ENCODE results near the gene NACA. TPM values are rescaled to one million over a fixed set of nuclear protein-coding genes. Genes with fewer than 3 reads are reported as not detected.

NACA gene
- total RNA-seq, 3 donors from 2014 or later, result 1,363 to 1,488 (median 1,386) TPM

- DNase-seq (ENCODE audit: low spot score in 2 of 2), result no peak
- H3K27ac ChIP-seq, result no peak overlapping the region
- H3K36me3 ChIP-seq, result peaks cover 4% of the 10 kb centered on the region
- intact Hi-C loops (cut with DNase I; ENCODE audit: low total_unique reads), result no loop called here
- TF ChIP-seq CTCF (IDR thresholded peaks at IDR 0.05) (no peak), POLR2A (IDR thresholded peaks at IDR 0.05) (no peak), POLR2AphosphoS5 (IDR thresholded peaks at IDR 0.05) (no peak)
- H3K9me3 ChIP-seq, result no peaks in the 10 kb centered on the region
- H3K27me3 ChIP-seq, result no peaks in the 10 kb centered on the region
- H3K4me3 ChIP-seq, result no peak overlapping the region
- no peaks in the 10 kb centered on the region for H3K4me1 ChIP-seq
Measured at GRCh38 chr12:56668197-56668457, 57.0 kb downstream of the NACA start.

Other genes with a start within 250 kb of the NACA start
- 1 to 10 TPM in 2 of 3 donors, under 1 TPM in 1; 0.16 to 5.1 (median 4.6) TPM for gene GLS2, start 237.1 kb downstream of the NACA start, total RNA-seq
- gene RBMS2, start 203.5 kb downstream of the NACA start, total RNA-seq, result 10 to 100 TPM; 22.9 to 27.5 (median 27.2) TPM
- gene BAZ2A, start 95.0 kb downstream of the NACA start, total RNA-seq, result 100 to 1,000 TPM in 1 of 3 donors, 10 to 100 TPM in 2; 80.2 to 104 (median 81.0) TPM
- 100 to 1,000 TPM; 310 to 369 (median 328) TPM for gene ATP5F1B, start 79.3 kb downstream of the NACA start, total RNA-seq
- 100 to 1,000 TPM in 2 of 3 donors, 10 to 100 TPM in 1; 85.0 to 134 (median 111) TPM for gene PTGES3, start 37.0 kb downstream of the NACA start, total RNA-seq
- gene PRIM1, start 27.0 kb upstream of the NACA start, total RNA-seq, result 10 to 100 TPM in 1 of 3 donors, 1 to 10 TPM in 2; 7.9 to 13.0 (median 8.3) TPM
- gene HSD17B6, start 38.0 kb upstream of the NACA start, total RNA-seq, result 1 to 10 TPM in 1 of 3 donors, under 1 TPM in 2; 0.16 to 3.8 (median 0.98) TPM
- gene SDR9C7, start 209.1 kb upstream of the NACA start, total RNA-seq, result not detected
- 1 to 10 TPM in 1 of 3 donors, under 1 TPM in 2; 0.48 to 1.3 (median 0.59) TPM for gene RDH16, start 232.3 kb upstream of the NACA start, total RNA-seq

Measured in breast epithelium (tissue), 4 donors.